Ovary (tissue), 9 donors: ENCODE data around the gene HORMAD2. TPM values are rescaled to one million over a fixed set of nuclear protein-coding genes. Genes with fewer than 3 reads are reported as not detected.

Experiments
- DNase-seq, 5 donors: peaks; one replicate each; pipeline ENCODE4 v3.0.0-alpha.2; 2019 to 2020
- H3K27ac ChIP-seq, 2 donors: fragments of 200-600 bp; one replicate each; pipeline versions ENCODE4 v1.5.1 to v1.8.0; 2019 to 2022
- H3K27me3 ChIP-seq: fragments of 200-600 bp; one replicate; pipeline ENCODE4 v1.8.0; 2022
- H3K36me3 ChIP-seq: fragments of 200-600 bp; sonication (generic); one replicate; pipeline ENCODE4 v1.5.1; 2019
- H3K4me1 ChIP-seq: one replicate; pipeline ENCODE4 v1.8.1; 2013; ENCODE audit warnings: mild to moderate bottlenecking, moderate library complexity; ENCODE audit not compliant: insufficient read depth
- H3K4me3 ChIP-seq: fragments of 200-600 bp; sonication (generic); one replicate; pipeline ENCODE4 v1.5.1; 2017
- H3K9me3 ChIP-seq, 2 donors: fragments of 200-600 bp in 1 of 2; sonication (generic) in 1 of 2; one replicate each; pipeline versions ENCODE4 v1.5.1 to v1.8.1; 2013 to 2019; ENCODE audit warnings: mild to moderate bottlenecking in 1 of 2, moderate library complexity in 1 of 2
- CTCF ChIP-seq, 3 donors: fragments of 450-650 bp in 2 of 3; fragments of 200-600 bp in 1 of 3; IDR thresholded peaks; one replicate each; pipeline versions ENCODE4 v1.5.1 to v1.8.0; 2016 to 2022; ENCODE audit warnings: antibody characterized with exemption in 3 of 3, mild to moderate bottlenecking in 1 of 3
- EP300 ChIP-seq: sonication (generic); formaldehyde crosslinking; IDR thresholded peaks from one replicate; pipeline ENCODE4 v1.6.1; 2017; ENCODE audit warnings: antibody characterized with exemption
- POLR2A ChIP-seq: fragments of 450-650 bp; IDR thresholded peaks from one replicate; pipeline ENCODE4 v1.6.1; 2017; ENCODE audit warnings: antibody characterized with exemption, mild to moderate bottlenecking, moderate library complexity
- WGBS, 3 donors: extraction: QIAGEN DNeasy Blood & Tissue Kit in 1 of 3; methylation state at CpG; one replicate each; pipeline versions ENCODE4 v1.1.5 to v1.1.7; 2013 to 2017; 5-methylcytosine and 5-hydroxymethylcytosine counted together
- intact Hi-C, 4 donors: fragments of 100-400 bp; cut with DNase I; formaldehyde crosslinking; loops; one replicate each; pipeline versions ENCODE4 v1.11.0 to v1.15.1; 2022 to 2023
- polyA plus RNA-seq, 2 donors: library from polyadenylated mRNA; stranded (reverse); fragments of 200-250 nt in 1 of 2; fragments of 350-450 nt in 1 of 2; fragmentation: Illumina TruSeq in 1 of 2; extraction: RNeasy Lipid Tissue Mini Kit (QIAGEN cat#74804) in 1 of 2; gene quantifications; one replicate each; pipeline ENCODE4 v1.2.3, GENCODE V29; 2013 to 2014
- total RNA-seq, 7 donors: library from RNA; depleted of rRNA in 2 of 7; stranded (reverse); fragments of >200 nt in 2 of 7; fragmentation: NEBNext Ultra II Directional in 3 of 7; extraction: Animal tissue kit (Norgen Biotek cat#: 25700) in 3 of 7; gene quantifications; one replicate each; pipeline versions ENCODE4 v1.1.0 to v1.2.4, GENCODE V29; 2016 to 2023
- donor health status: DM: no; HTN: no; CAD: no; lungs with moderate emphysema.
- donor health status: DM: no; HTN: no; CAD: no.
- donor health status: Bipolar disorder and iron deficiency.
- donor health status: DM: yes; HTN: yes; CAD: no.
- donor health status: DM: no; HTN: no; CAD: no.
- donor health status: DM: yes; HTN: yes; CAD: no.

Gene HORMAD2
- total and polyA plus RNA-seq, 9 donors: not detected

GRCh38 chr22:30118291-30118690, 38.0 kb downstream of the HORMAD2 start:
- DNase-seq: no peak
- TF ChIP-seq EP300: no peak
- no peak for TF ChIP-seq POLR2A
- no peak for TF ChIP-seq CTCF (IDR thresholded peaks at IDR 0.05)
- no peak overlapping the region for H3K27ac ChIP-seq
- H3K36me3 ChIP-seq: no peaks in the 10 kb centered on the region
- H3K9me3 ChIP-seq: no peaks in the 10 kb centered on the region
- no peaks in the 10 kb centered on the region for H3K27me3 ChIP-seq
- intact Hi-C loops: no loop called here
- WGBS, 3 donors: 93 to 98% (median 94%) methylated on average over 2 of the region's 2 CpGs
- H3K4me3 ChIP-seq: no peak overlapping the region
- no peaks in the 10 kb centered on the region for H3K4me1 ChIP-seq

GRCh38 chr22:30121960-30122359, 41.7 kb downstream of the HORMAD2 start:
- Histone ChIP-seq H3K27ac (no peak overlapping the region), H3K4me1 (no peaks in the 10 kb centered on the region), H3K9me3 (no peaks in the 10 kb centered on the region), H3K4me3 (no peak overlapping the region), H3K27me3 (no peaks in the 10 kb centered on the region), H3K36me3 (no peaks in the 10 kb centered on the region)
- WGBS, 3 donors: 35 to 46% (median 38%) methylated on average over 6 of the region's 6 CpGs
- DNase-seq: no peak
- no peak for TF ChIP-seq POLR2A
- TF ChIP-seq CTCF (IDR thresholded peaks at IDR 0.05): no peak
- no peak for TF ChIP-seq EP300
- intact Hi-C loops: no loop called here

- DNase-seq: no peak
- Histone ChIP-seq H3K36me3 (no peaks in the 10 kb centered on the region), H3K4me1 (no peaks in the 10 kb centered on the region), H3K9me3 (no peaks in the 10 kb centered on the region), H3K27ac (no peak overlapping the region), H3K27me3 (no peaks in the 10 kb centered on the region), H3K4me3 (no peak overlapping the region)
- 100% methylated on average over 1 of the region's 1 CpG for WGBS, 3 donors
- intact Hi-C loops: no loop called here
- no peak for TF ChIP-seq EP300
- no peak for TF ChIP-seq POLR2A
- no peak for TF ChIP-seq CTCF (IDR thresholded peaks at IDR 0.05)
Observed at GRCh38 chr22:30123463-30123862, 43.2 kb downstream of the HORMAD2 start.

GRCh38 chr22:30127749-30128166, 47.5 kb downstream of the HORMAD2 start:
- no peaks in the 10 kb centered on the region for H3K36me3 ChIP-seq
- no peaks in the 10 kb centered on the region for H3K9me3 ChIP-seq
- intact Hi-C loops: no loop called here
- no peaks in the 10 kb centered on the region for H3K4me1 ChIP-seq
- no peak for DNase-seq
- no peak overlapping the region for H3K27ac ChIP-seq
- no peak overlapping the region for H3K4me3 ChIP-seq
- 55 to 84% (median 80%) methylated on average over 1 of the region's 1 CpG for WGBS, 3 donors
- TF ChIP-seq POLR2A: no peak
- TF ChIP-seq CTCF (IDR thresholded peaks at IDR 0.05): no peak
- TF ChIP-seq EP300: no peak
- H3K27me3 ChIP-seq: no peaks in the 10 kb centered on the region

- Histone ChIP-seq H3K27ac (no peak overlapping the region), H3K4me1 (no peaks in the 10 kb centered on the region), H3K9me3 (no peaks in the 10 kb centered on the region), H3K36me3 (no peaks in the 10 kb centered on the region), H3K4me3 (no peak overlapping the region), H3K27me3 (no peaks in the 10 kb centered on the region)
- no peak for DNase-seq
- WGBS, 3 donors: 39 to 54% (median 40%) methylated on average over 2 of the region's 2 CpGs
- intact Hi-C loops: no loop called here
- TF ChIP-seq POLR2A: no peak
- no peak for TF ChIP-seq CTCF (IDR thresholded peaks at IDR 0.05)
- TF ChIP-seq EP300: no peak
Observed at GRCh38 chr22:30128511-30128910, 48.2 kb downstream of the HORMAD2 start.
